GM12878 (cell line): ENCODE results near the gene GMDS. TPM values are rescaled to one million over a fixed set of nuclear protein-coding genes. Genes with fewer than 3 reads are reported as not detected.

Source experiments
- CBFB ChIP-seq: IDR thresholded peaks from 2 replicates; pipeline ENCODE4 v1.6.1; 2016; ENCODE audit warnings: antibody characterized with exemption, low read depth
- CHD4 ChIP-seq: fragments of 200-600 bp; sonication (generic); IDR thresholded peaks from 2 replicates; pipeline ENCODE4 v1.6.1; 2016; ENCODE audit warnings: mild to moderate bottlenecking
- RBBP5 ChIP-seq: fragments of 200-600 bp; sonication (generic); conservative IDR thresholded peaks from 2 replicates; pipeline ENCODE4 v1.6.1; 2016
- polyA plus RNA-seq, 11 experiments: library from polyadenylated mRNA; depleted of rRNA in 4 of 11; unstranded in 6 of 11; stranded (reverse) in 5 of 11; fragments of >200 nt; fragmentation: Nextera tagmentation in 4 of 11; fragmentation: Illumina TruSeq in 1 of 11; extraction: Ambion mirVana in 4 of 11; extraction: Trizol in 1 of 11; gene quantifications; 1 replicate in 1 of 11; 2 replicates in 10 of 11; pipeline versions ENCODE4 v1.2.1 to v1.2.3, GENCODE V29; 2011 to 2016; ENCODE audit warnings: inconsistent platforms in 2 of 11, missing spikeins in 2 of 11, low read depth in 1 of 11
- total RNA-seq, 4 experiments: library from RNA; depleted of rRNA in 3 of 4; stranded (reverse); fragments of >200 nt in 3 of 4; fragmentation: Illumina TruSeq in 1 of 4; extraction: Trizol in 1 of 4; gene quantifications; 2 replicates each; pipeline versions ENCODE4 v1.2.1 to v1.2.3, GENCODE V29; 2013 to 2021
- TF ChIP-seq, protein P1 (sequence below): fragments of 450-650 bp; IDR thresholded peaks from 2 replicates; pipeline ENCODE4 v1.6.1; 2017; ENCODE audit warnings: borderline replicate concordance
- TF ChIP-seq, protein P2 (sequence below): fragments of 450-650 bp; IDR thresholded peaks from 2 replicates; pipeline ENCODE4 v1.6.1; 2018; ENCODE audit warnings: mild to moderate bottlenecking, low read depth, moderate library complexity; ENCODE audit not compliant: partially characterized antibody
- TF ChIP-seq, protein P3 (sequence below): fragments of 150-350 bp; IDR thresholded peaks from 2 replicates; pipeline ENCODE4 v1.6.1; 2016; ENCODE audit warnings: low read depth, low read length
- TF ChIP-seq, protein P4 (sequence below): fragments of 450-650 bp; IDR thresholded peaks from 2 replicates; pipeline ENCODE4 v1.6.1; 2017; ENCODE audit warnings: mild to moderate bottlenecking, moderate library complexity
- TF ChIP-seq, protein P5 (sequence below): IDR thresholded peaks from 2 replicates; pipeline ENCODE4 v1.6.1; 2011; ENCODE audit warnings: low read depth, low read length, improper control_type of control experiment, borderline replicate concordance

GMDS gene
- total and polyA plus RNA-seq, 10 of the 15 experiments (the other 5 are each of a cell fraction or from before 2014, with no cell fraction given), result 0.61 to 53.8 (median 29.3) TPM

DNA sequence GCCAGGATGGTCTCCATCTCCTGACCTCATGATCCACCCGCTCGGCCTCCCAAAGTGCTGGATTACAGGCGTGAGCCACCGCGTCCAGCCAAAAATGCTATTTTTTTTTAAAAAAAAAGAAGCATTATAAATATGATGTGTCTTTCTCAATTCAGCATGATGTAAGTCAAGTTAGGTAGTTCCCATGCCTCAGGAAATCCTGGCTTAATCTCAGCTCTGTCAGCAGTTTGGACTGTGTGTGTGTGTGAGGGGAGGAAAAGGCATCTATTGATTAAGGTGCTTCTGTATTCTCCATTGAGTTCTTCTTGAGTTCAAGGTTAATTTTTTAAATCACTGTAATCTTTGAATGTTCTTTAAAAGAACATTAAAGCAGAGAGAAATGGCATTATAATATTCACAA lies 51.5 kb downstream of the GMDS start (continued):
- TF ChIP-seq, protein P1, sequence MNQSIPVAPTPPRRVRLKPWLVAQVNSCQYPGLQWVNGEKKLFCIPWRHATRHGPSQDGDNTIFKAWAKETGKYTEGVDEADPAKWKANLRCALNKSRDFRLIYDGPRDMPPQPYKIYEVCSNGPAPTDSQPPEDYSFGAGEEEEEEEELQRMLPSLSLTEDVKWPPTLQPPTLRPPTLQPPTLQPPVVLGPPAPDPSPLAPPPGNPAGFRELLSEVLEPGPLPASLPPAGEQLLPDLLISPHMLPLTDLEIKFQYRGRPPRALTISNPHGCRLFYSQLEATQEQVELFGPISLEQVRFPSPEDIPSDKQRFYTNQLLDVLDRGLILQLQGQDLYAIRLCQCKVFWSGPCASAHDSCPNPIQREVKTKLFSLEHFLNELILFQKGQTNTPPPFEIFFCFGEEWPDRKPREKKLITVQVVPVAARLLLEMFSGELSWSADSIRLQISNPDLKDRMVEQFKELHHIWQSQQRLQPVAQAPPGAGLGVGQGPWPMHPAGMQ, result no peak
- no peak for TF ChIP-seq CHD4
- TF ChIP-seq, protein P2, sequence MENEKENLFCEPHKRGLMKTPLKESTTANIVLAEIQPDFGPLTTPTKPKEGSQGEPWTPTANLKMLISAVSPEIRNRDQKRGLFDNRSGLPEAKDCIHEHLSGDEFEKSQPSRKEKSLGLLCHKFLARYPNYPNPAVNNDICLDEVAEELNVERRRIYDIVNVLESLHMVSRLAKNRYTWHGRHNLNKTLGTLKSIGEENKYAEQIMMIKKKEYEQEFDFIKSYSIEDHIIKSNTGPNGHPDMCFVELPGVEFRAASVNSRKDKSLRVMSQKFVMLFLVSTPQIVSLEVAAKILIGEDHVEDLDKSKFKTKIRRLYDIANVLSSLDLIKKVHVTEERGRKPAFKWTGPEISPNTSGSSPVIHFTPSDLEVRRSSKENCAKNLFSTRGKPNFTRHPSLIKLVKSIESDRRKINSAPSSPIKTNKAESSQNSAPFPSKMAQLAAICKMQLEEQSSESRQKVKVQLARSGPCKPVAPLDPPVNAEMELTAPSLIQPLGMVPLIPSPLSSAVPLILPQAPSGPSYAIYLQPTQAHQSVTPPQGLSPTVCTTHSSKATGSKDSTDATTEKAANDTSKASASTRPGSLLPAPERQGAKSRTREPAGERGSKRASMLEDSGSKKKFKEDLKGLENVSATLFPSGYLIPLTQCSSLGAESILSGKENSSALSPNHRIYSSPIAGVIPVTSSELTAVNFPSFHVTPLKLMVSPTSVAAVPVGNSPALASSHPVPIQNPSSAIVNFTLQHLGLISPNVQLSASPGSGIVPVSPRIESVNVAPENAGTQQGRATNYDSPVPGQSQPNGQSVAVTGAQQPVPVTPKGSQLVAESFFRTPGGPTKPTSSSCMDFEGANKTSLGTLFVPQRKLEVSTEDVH, result no peak
- TF ChIP-seq, protein P3, sequence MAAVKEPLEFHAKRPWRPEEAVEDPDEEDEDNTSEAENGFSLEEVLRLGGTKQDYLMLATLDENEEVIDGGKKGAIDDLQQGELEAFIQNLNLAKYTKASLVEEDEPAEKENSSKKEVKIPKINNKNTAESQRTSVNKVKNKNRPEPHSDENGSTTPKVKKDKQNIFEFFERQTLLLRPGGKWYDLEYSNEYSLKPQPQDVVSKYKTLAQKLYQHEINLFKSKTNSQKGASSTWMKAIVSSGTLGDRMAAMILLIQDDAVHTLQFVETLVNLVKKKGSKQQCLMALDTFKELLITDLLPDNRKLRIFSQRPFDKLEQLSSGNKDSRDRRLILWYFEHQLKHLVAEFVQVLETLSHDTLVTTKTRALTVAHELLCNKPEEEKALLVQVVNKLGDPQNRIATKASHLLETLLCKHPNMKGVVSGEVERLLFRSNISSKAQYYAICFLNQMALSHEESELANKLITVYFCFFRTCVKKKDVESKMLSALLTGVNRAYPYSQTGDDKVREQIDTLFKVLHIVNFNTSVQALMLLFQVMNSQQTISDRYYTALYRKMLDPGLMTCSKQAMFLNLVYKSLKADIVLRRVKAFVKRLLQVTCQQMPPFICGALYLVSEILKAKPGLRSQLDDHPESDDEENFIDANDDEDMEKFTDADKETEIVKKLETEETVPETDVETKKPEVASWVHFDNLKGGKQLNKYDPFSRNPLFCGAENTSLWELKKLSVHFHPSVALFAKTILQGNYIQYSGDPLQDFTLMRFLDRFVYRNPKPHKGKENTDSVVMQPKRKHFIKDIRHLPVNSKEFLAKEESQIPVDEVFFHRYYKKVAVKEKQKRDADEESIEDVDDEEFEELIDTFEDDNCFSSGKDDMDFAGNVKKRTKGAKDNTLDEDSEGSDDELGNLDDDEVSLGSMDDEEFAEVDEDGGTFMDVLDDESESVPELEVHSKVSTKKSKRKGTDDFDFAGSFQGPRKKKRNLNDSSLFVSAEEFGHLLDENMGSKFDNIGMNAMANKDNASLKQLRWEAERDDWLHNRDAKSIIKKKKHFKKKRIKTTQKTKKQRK, result no peak
- TF ChIP-seq CBFB, result no peak
- TF ChIP-seq, protein P4, sequence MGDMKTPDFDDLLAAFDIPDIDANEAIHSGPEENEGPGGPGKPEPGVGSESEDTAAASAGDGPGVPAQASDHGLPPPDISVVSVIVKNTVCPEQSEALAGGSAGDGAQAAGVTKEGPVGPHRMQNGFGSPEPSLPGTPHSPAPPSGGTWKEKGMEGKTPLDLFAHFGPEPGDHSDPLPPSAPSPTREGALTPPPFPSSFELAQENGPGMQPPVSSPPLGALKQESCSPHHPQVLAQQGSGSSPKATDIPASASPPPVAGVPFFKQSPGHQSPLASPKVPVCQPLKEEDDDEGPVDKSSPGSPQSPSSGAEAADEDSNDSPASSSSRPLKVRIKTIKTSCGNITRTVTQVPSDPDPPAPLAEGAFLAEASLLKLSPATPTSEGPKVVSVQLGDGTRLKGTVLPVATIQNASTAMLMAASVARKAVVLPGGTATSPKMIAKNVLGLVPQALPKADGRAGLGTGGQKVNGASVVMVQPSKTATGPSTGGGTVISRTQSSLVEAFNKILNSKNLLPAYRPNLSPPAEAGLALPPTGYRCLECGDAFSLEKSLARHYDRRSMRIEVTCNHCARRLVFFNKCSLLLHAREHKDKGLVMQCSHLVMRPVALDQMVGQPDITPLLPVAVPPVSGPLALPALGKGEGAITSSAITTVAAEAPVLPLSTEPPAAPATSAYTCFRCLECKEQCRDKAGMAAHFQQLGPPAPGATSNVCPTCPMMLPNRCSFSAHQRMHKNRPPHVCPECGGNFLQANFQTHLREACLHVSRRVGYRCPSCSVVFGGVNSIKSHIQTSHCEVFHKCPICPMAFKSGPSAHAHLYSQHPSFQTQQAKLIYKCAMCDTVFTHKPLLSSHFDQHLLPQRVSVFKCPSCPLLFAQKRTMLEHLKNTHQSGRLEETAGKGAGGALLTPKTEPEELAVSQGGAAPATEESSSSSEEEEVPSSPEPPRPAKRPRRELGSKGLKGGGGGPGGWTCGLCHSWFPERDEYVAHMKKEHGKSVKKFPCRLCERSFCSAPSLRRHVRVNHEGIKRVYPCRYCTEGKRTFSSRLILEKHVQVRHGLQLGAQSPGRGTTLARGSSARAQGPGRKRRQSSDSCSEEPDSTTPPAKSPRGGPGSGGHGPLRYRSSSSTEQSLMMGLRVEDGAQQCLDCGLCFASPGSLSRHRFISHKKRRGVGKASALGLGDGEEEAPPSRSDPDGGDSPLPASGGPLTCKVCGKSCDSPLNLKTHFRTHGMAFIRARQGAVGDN, result no peak
- TF ChIP-seq RBBP5, result no peak
- TF ChIP-seq, protein P5, sequence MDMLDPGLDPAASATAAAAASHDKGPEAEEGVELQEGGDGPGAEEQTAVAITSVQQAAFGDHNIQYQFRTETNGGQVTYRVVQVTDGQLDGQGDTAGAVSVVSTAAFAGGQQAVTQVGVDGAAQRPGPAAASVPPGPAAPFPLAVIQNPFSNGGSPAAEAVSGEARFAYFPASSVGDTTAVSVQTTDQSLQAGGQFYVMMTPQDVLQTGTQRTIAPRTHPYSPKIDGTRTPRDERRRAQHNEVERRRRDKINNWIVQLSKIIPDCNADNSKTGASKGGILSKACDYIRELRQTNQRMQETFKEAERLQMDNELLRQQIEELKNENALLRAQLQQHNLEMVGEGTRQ, result no peak
